WTC11 (cell line): ENCODE measurements around the gene OR52R1. TPM values are rescaled to one million over a fixed set of nuclear protein-coding genes. Genes with fewer than 3 reads are reported as not detected.

Source experiments
- ATAC-seq: fragments of 200-7000 bp; cut with Tn5 transposase; 2 replicates; pipeline ENCODE4 v1.10.0; 2021; ENCODE audit warnings: mild to moderate bottlenecking, moderate library complexity
- CTCF ChIA-PET: fragments of 300-600 bp; sonication (Branson Sonifier 250); formaldehyde crosslinking; loops from one replicate; lab custom pipeline; 2021; ENCODE audit warnings: antibody characterized with exemption; lab: Charles Lee
- POLR2A ChIA-PET: fragments of 350-600 bp; sonication (Branson Sonifier 250); formaldehyde crosslinking; loops from one replicate; lab custom pipeline; 2021; ENCODE audit warnings: antibody characterized with exemption; lab: Charles Lee
- DNase-seq: peaks from one replicate; pipeline ENCODE4 v3.0.0; 2021; ENCODE audit warnings: low spot score
- H3K27ac Mint-ChIP-seq: 2 replicates; pipeline ENCODE4 v1.8.0; 2021; ENCODE audit warnings: mixed read lengths
- H3K27me3 Mint-ChIP-seq: 2 replicates; pipeline ENCODE4 v1.8.0; 2021; ENCODE audit warnings: low read depth, mild to moderate bottlenecking, moderate library complexity, mixed read lengths
- H3K36me3 Mint-ChIP-seq: 2 replicates; pipeline ENCODE4 v1.8.0; 2021; ENCODE audit warnings: mixed read lengths
- H3K4me1 Mint-ChIP-seq: 2 replicates; pipeline ENCODE4 v1.8.0; 2022; ENCODE audit warnings: mixed read lengths
- H3K4me3 Mint-ChIP-seq: 2 replicates; pipeline ENCODE4 v1.8.0; 2021; ENCODE audit warnings: mild to moderate bottlenecking, moderate library complexity, mixed read lengths
- H3K9me3 Mint-ChIP-seq: 2 replicates; pipeline ENCODE4 v1.8.0; 2021; ENCODE audit warnings: mixed read lengths
- ATF3 ChIP-seq: sonication (generic); formaldehyde crosslinking; conservative IDR thresholded peaks from 2 replicates; pipeline ENCODE4 v1.8.1; 2022; ENCODE audit warnings: mild to moderate bottlenecking, missing genetic modification reagents
- CBFB ChIP-seq: sonication (generic); formaldehyde crosslinking; IDR thresholded peaks from 2 replicates; pipeline ENCODE4 v1.8.1; 2022; ENCODE audit warnings: mild to moderate bottlenecking, low read depth, missing genetic modification reagents
- ERG ChIP-seq: fragments of 250-450 bp; sonication (Bioruptor Pico); IDR thresholded peaks from 2 replicates; pipeline ENCODE4 v1.8.0; 2021; ENCODE audit warnings: mild to moderate bottlenecking
- ETV6 ChIP-seq: sonication (generic); formaldehyde crosslinking; IDR thresholded peaks from 2 replicates; pipeline ENCODE4 v1.8.1; 2022; ENCODE audit warnings: mild to moderate bottlenecking, missing genetic modification reagents
- FOXP4 ChIP-seq: sonication (generic); formaldehyde crosslinking; IDR thresholded peaks from 2 replicates; pipeline ENCODE4 v1.8.0; 2022; ENCODE audit warnings: mild to moderate bottlenecking, missing genetic modification reagents
- GRHL2 ChIP-seq: fragments of 250-450 bp; sonication (Bioruptor Pico); IDR thresholded peaks from 2 replicates; pipeline ENCODE4 v1.8.0; 2022; ENCODE audit warnings: mild to moderate bottlenecking, moderate library complexity; ENCODE audit not compliant: insufficient replicate concordance, severe bottlenecking
- NFYB ChIP-seq: sonication (generic); formaldehyde crosslinking; conservative IDR thresholded peaks from 2 replicates; pipeline ENCODE4 v1.8.0; 2022; ENCODE audit warnings: low read depth, missing genetic modification reagents
- PRDM15 ChIP-seq: sonication (generic); formaldehyde crosslinking; IDR thresholded peaks from 2 replicates; pipeline ENCODE4 v1.8.0; 2022; ENCODE audit warnings: missing genetic modification reagents
- RORB ChIP-seq: fragments of 250-450 bp; sonication (Bioruptor Pico); IDR thresholded peaks from 2 replicates; pipeline ENCODE4 v1.9.0; 2021; ENCODE audit warnings: mild to moderate bottlenecking
- SMAD3 ChIP-seq: sonication (generic); formaldehyde crosslinking; IDR thresholded peaks from 2 replicates; pipeline ENCODE4 v1.8.0; 2022; ENCODE audit warnings: missing genetic modification reagents, mild to moderate bottlenecking, borderline replicate concordance
- SOX15 ChIP-seq: fragments of 250-450 bp; sonication (Bioruptor Pico); IDR thresholded peaks from 2 replicates; pipeline ENCODE4 v1.9.0; 2021; ENCODE audit warnings: mild to moderate bottlenecking
- SP1 ChIP-seq: sonication (generic); formaldehyde crosslinking; conservative IDR thresholded peaks from 2 replicates; pipeline ENCODE4 v1.8.1; 2022; ENCODE audit warnings: missing genetic modification reagents
- TP53 ChIP-seq: sonication (generic); formaldehyde crosslinking; IDR thresholded peaks from 2 replicates; pipeline ENCODE4 v1.8.1; 2023; ENCODE audit warnings: mild to moderate bottlenecking, missing genetic modification reagents
- ZNF121 ChIP-seq: sonication (generic); formaldehyde crosslinking; IDR thresholded peaks from 2 replicates; pipeline ENCODE4 v1.8.0; 2023; ENCODE audit warnings: missing genetic modification reagents
- total RNA-seq: library from RNA; stranded (reverse); gene quantifications from 3 replicates; pipeline ENCODE4 v1.2.3, GENCODE V29; 2021
- TF ChIP-seq, protein P1 (sequence below): sonication (generic); formaldehyde crosslinking; IDR thresholded peaks from 2 replicates; pipeline ENCODE4 v1.8.0; 2022; ENCODE audit warnings: mild to moderate bottlenecking, missing genetic modification reagents
- TF ChIP-seq, protein P2 (sequence below): fragments of 250-450 bp; sonication (Bioruptor Pico); IDR thresholded peaks from 2 replicates; pipeline ENCODE4 v1.9.0; 2021; ENCODE audit warnings: mild to moderate bottlenecking
- TF ChIP-seq, protein P3 (sequence below): sonication (generic); formaldehyde crosslinking; IDR thresholded peaks from 2 replicates; pipeline ENCODE4 v1.8.0; 2023; ENCODE audit warnings: missing genetic modification reagents
- TF ChIP-seq, protein P4 (sequence below): sonication (generic); formaldehyde crosslinking; IDR thresholded peaks from 2 replicates; pipeline ENCODE4 v1.8.1; 2022; ENCODE audit warnings: missing genetic modification reagents, borderline replicate concordance
- TF ChIP-seq, protein P5 (sequence below): sonication (generic); formaldehyde crosslinking; IDR thresholded peaks from 2 replicates; pipeline ENCODE4 v1.8.1; 2023; ENCODE audit warnings: mild to moderate bottlenecking, missing genetic modification reagents, moderate library complexity

The OR52R1 gene
- total RNA-seq, 1 experiment from 2014 or later: not detected

DNA sequence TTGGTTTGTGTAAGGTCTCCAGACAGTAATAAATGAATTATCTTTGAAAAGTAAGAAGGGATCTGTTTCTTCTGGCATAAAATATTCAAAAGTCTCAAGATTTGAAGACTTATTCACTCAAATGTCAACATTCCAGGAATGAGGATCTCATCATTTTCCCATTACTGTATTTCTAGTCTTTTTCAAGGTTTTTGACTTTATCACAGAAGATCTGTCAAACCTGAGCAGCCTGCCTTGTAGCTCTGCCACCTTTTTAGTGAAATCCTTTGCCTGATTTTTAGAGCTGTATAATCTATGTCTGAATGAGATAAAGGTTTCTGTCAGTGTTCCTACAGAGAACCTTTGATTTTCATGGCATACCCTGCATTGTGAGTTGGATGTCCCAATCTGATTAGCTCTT is 21.0 kb upstream of the OR52R1 start (continued):
- TF ChIP-seq, protein P1, sequence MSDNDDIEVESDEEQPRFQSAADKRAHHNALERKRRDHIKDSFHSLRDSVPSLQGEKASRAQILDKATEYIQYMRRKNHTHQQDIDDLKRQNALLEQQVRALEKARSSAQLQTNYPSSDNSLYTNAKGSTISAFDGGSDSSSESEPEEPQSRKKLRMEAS (CRISPR knock-in tag): no peak
- TF ChIP-seq RORB (CRISPR knock-in tag): no peak
- no peak for TF ChIP-seq FOXP4 (CRISPR knock-in tag)
- TF ChIP-seq, all 79 proteins: peak for 0

- peaks cover 6% of the 10 kb centered on the region; the same call in 1 of the 2 replicates for H3K4me1 Mint-ChIP-seq
- DNase-seq: no peak
- no peak within 1 kb of the TSS for H3K27ac Mint-ChIP-seq
- H3K36me3 Mint-ChIP-seq: no peaks in the 10 kb centered on the region
- ATAC-seq: no peak
- H3K27me3 Mint-ChIP-seq: no peaks in the 10 kb centered on the region
- ChIA-PET CTCF (no interaction called here), POLR2A (no interaction called here)
- no peaks in the 10 kb centered on the region for H3K9me3 Mint-ChIP-seq
- no peak within 1 kb of the TSS for H3K4me3 Mint-ChIP-seq
- TF ChIP-seq GRHL2 (no peak), PRDM15 (CRISPR knock-in tag) (no peak), ZNF121 (no peak), NFYB (CRISPR knock-in tag) (no peak), TP53 (CRISPR knock-in tag) (no peak), SOX15 (no peak)
- TF ChIP-seq, protein P2, sequence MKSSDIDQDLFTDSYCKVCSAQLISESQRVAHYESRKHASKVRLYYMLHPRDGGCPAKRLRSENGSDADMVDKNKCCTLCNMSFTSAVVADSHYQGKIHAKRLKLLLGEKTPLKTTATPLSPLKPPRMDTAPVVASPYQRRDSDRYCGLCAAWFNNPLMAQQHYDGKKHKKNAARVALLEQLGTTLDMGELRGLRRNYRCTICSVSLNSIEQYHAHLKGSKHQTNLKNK: no peak
- TF ChIP-seq, protein P3, sequence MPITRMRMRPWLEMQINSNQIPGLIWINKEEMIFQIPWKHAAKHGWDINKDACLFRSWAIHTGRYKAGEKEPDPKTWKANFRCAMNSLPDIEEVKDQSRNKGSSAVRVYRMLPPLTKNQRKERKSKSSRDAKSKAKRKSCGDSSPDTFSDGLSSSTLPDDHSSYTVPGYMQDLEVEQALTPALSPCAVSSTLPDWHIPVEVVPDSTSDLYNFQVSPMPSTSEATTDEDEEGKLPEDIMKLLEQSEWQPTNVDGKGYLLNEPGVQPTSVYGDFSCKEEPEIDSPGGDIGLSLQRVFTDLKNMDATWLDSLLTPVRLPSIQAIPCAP (CRISPR knock-in tag): no peak
- TF ChIP-seq, protein P4, sequence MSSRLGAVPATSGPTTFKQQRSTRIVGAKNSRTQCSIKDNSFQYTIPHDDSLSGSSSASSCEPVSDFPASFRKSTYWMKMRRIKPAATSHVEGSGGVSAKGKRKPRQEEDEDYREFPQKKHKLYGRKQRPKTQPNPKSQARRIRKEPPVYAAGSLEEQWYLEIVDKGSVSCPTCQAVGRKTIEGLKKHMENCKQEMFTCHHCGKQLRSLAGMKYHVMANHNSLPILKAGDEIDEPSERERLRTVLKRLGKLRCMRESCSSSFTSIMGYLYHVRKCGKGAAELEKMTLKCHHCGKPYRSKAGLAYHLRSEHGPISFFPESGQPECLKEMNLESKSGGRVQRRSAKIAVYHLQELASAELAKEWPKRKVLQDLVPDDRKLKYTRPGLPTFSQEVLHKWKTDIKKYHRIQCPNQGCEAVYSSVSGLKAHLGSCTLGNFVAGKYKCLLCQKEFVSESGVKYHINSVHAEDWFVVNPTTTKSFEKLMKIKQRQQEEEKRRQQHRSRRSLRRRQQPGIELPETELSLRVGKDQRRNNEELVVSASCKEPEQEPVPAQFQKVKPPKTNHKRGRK (CRISPR knock-in tag): no peak
Observed at GRCh38 chr11:4821021-4821420, 16.8 kb upstream of the OR52R1 start, which contains the start of gene OR51F2. Gene OR51F2 (plus strand): TSS chr11:4821321. CDS start chr11:4821422, 101 bp downstream.

DNA sequence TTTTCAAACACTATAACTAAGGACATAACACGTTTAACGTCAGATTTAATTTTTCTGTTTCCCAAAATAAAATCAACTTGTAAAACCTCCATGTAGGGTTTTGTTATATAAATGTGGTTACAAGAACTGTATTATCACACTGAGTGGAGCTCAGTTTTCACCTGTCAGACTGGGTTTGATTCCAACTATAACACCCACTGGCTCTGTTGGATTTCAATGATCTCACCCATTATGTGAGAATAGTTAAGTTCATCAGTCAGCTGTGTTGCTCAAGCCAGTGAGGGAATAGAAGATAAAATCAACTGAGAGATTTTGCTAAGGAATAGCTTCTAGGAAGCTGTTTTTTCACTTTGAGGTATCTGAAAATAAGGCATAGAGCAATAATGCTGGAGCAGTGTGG is 5.1 kb upstream of the OR52R1 start:
- DNase-seq (no peak), ATAC-seq (no peak)
- Mint-ChIP-seq H3K36me3 (no peaks in the 10 kb centered on the region), H3K4me3 (no peak overlapping the region), H3K9me3 (no peaks in the 10 kb centered on the region), H3K4me1 (peaks cover 2% of the 10 kb centered on the region), H3K27me3 (peaks cover 4% of the 10 kb centered on the region; the same call in 1 of the 2 replicates), H3K27ac (no peak overlapping the region)
- ChIA-PET POLR2A (no interaction called here), CTCF (no interaction called here)
- TF ChIP-seq ATF3 (CRISPR knock-in tag) (no peak), ETV6 (CRISPR knock-in tag) (no peak), SP1 (CRISPR knock-in tag) (no peak), ERG (CRISPR knock-in tag) (no peak), CBFB (CRISPR knock-in tag) (no peak), SMAD3 (no peak)
- TF ChIP-seq, protein P4 (CRISPR knock-in tag): no peak
- TF ChIP-seq, protein P5, sequence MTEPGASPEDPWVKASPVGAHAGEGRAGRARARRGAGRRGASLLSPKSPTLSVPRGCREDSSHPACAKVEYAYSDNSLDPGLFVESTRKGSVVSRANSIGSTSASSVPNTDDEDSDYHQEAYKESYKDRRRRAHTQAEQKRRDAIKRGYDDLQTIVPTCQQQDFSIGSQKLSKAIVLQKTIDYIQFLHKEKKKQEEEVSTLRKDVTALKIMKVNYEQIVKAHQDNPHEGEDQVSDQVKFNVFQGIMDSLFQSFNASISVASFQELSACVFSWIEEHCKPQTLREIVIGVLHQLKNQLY (CRISPR knock-in tag): no peak
